HAP-1 (cell line): ENCODE data around the gene DGKQ.
A peak's percentile ranks its signal among the peaks of the same experiment; 100 is the strongest.
"Not testable (repeated sequence)": the region's sequence is repeated elsewhere in the genome, so short reads cannot be mapped to it uniquely, and the experiment has no call there.

Source experiments
- DNase-seq, 2 experiments: peaks; one replicate each; pipeline ENCODE4 v3.0.0-alpha.2; 2016 to 2020; ENCODE audit warnings: low spot score in 2 of 2
- H3K27me3 ChIP-seq: fragments of 250-450 bp; sonication (Bioruptor Pico); 2 replicates; pipeline ENCODE4 v1.5.1; 2020; ENCODE audit warnings: low read depth, mild to moderate bottlenecking, moderate library complexity
- H3K36me3 ChIP-seq: fragments of 250-450 bp; sonication (Bioruptor Pico); replicated peaks from 2 replicates; pipeline ENCODE4 v1.5.1; 2020; ENCODE audit warnings: mild to moderate bottlenecking
- H3K4me1 ChIP-seq: fragments of 250-450 bp; sonication (Bioruptor Pico); 2 replicates; pipeline ENCODE4 v1.5.1; 2020; ENCODE audit warnings: mild to moderate bottlenecking
- H3K4me3 ChIP-seq: fragments of 250-450 bp; sonication (Bioruptor Pico); 2 replicates; pipeline ENCODE4 v1.5.1; 2020; ENCODE audit warnings: mild to moderate bottlenecking, moderate library complexity
- H3K9me3 ChIP-seq: fragments of 250-450 bp; sonication (Bioruptor Pico); 2 replicates; pipeline ENCODE4 v1.5.1; 2020; ENCODE audit warnings: mild to moderate bottlenecking, moderate library complexity
- in situ Hi-C: fragments of 300-500 bp; cut with MboI; formaldehyde crosslinking; loops from 3 replicates; pipeline ENCODE4 v1.14.3; 2020; ENCODE audit warnings: low sequenced_read_pairs, inconsistent platforms, mixed read lengths

Gene DGKQ

GRCh38 chr4:931960-932712, 41.2 kb downstream of the DGKQ start, which contains the start of the genes GAK and TMEM175:
Gene GAK (minus strand): TSS chr4:932316. CDS start chr4:932187, 129 bp downstream.
Gene TMEM175 (plus strand): TSS chr4:932460. CDS start chr4:947740, 15,280 bp downstream.
- no peaks in the 10 kb centered on the region for H3K9me3 ChIP-seq
- H3K36me3 ChIP-seq, result no peaks in the 10 kb centered on the region
- H3K4me3 ChIP-seq, result peak within 1 kb of the TSS; percentile 86
- peaks cover 11% of the 10 kb centered on the region for H3K4me1 ChIP-seq
- H3K27me3 ChIP-seq, result no peaks in the 10 kb centered on the region
- DNase-seq, result peak; percentile 91 to 95
- in situ Hi-C loops, result no loop called here

GRCh38 chr4:931194-931959, 42.0 kb downstream of the DGKQ start:
- no peaks in the 10 kb centered on the region for H3K36me3 ChIP-seq
- H3K4me1 ChIP-seq, result peaks cover 11% of the 10 kb centered on the region
- H3K4me3 ChIP-seq, result peak overlapping the region; percentile 86
- no peak for DNase-seq
- in situ Hi-C loops, result no loop called here
- no peaks in the 10 kb centered on the region for H3K27me3 ChIP-seq
- no peaks in the 10 kb centered on the region for H3K9me3 ChIP-seq

GRCh38 chr4:930827-931193, 42.6 kb downstream of the DGKQ start:
- H3K4me1 ChIP-seq, result peaks cover 11% of the 10 kb centered on the region

DNA sequence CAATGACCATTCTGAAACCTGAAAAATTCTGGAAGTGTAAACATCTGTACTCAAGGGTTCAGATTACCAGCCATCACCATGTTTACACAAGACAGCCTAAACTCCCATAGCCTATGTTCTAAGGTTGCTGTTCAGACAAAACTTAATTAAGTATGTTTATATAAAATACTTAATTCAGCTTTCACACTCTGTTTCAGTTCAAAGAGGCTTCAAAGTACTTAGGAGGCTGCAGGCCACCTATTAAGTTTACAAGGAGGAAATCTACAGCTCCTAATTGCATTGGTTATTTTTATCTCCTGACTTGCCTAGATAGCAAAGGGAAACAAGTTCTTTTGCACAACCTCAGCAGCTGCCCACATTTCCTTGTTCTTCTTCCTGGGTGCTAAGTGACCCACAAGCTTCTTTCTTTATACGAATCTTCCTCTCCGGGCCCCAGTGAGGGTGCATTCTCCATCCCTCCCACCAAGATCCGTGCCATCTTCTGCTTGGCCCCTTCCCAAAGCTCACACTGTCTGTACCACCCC, 43.3 kb downstream of the DGKQ start:
- DNase-seq, result no peak
- Histone ChIP-seq H3K4me3 (no peak overlapping the region), H3K4me1 (peaks cover 11% of the 10 kb centered on the region), H3K9me3 (no peaks in the 10 kb centered on the region), H3K36me3 (no peaks in the 10 kb centered on the region), H3K27me3 (no peaks in the 10 kb centered on the region)
- in situ Hi-C loops, result no loop called here

More at GRCh38 chr4:930827-931193, 42.6 kb downstream of the DGKQ start:
- H3K4me3 ChIP-seq, result peak overlapping the region; percentile 86
- H3K9me3 ChIP-seq, result no peaks in the 10 kb centered on the region
- DNase-seq, result peak in 1 of 2 experiments; percentile 34
- no peaks in the 10 kb centered on the region for H3K27me3 ChIP-seq
- in situ Hi-C loops, result no loop called here
- H3K36me3 ChIP-seq, result no peaks in the 10 kb centered on the region

DNA sequence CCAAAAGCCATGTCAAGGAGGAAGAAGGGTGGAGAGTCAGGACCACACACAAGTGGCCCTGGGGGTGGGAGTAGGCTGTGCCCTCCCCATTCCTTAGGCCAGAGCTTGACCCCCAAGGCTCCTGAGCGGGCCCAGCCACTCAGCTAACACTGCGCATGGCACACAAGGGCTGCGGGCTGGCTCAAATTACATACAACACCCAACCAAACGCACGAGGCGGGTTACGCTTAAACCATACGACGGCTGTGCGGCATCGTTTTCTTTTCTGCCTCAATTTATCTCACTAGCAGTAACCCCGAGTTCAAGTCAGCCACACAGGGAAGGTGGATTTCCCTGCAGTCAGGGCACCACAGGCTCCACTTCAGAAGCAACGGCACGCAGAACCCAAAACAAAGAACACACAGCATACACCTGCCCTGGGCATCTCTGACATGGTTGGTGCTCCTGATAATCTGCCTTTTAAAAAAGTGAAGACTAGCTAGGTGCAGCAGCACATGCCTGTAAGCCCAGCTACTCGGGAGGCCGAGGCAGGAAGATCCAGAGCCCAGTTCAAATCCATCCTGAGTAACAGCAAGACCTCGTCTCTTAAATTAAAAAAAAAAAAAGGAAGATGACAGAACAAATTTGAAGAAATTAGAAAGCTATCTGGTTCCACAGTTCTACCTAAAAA, 44.1 kb downstream of the DGKQ start:
- H3K9me3 ChIP-seq, result no peaks in the 10 kb centered on the region
- H3K27me3 ChIP-seq, result no peaks in the 10 kb centered on the region
- in situ Hi-C loops, result no loop called here
- H3K4me1 ChIP-seq, result peaks cover 11% of the 10 kb centered on the region
- H3K36me3 ChIP-seq, result no peaks in the 10 kb centered on the region
- no peak for DNase-seq
- H3K4me3 ChIP-seq, result no peak overlapping the region

GRCh38 chr4:927566-927965, 45.8 kb downstream of the DGKQ start:
- DNase-seq, H3K4me1 ChIP-seq, H3K9me3 ChIP-seq, H3K4me3 ChIP-seq, H3K27me3 ChIP-seq, in situ Hi-C loops, H3K36me3 ChIP-seq: not testable (repeated sequence)

GRCh38 chr4:926538-926937, 46.8 kb downstream of the DGKQ start:
- peak in 1 of 2 experiments; percentile 39 for DNase-seq
- no peak overlapping the region for H3K4me3 ChIP-seq
- H3K9me3 ChIP-seq, result no peaks in the 10 kb centered on the region
- in situ Hi-C loops, result no loop called here
- peaks cover 7% of the 10 kb centered on the region for H3K4me1 ChIP-seq
- H3K27me3 ChIP-seq, result no peaks in the 10 kb centered on the region
- no peaks in the 10 kb centered on the region; the same call in 1 of the 2 replicates for H3K36me3 ChIP-seq

DNA sequence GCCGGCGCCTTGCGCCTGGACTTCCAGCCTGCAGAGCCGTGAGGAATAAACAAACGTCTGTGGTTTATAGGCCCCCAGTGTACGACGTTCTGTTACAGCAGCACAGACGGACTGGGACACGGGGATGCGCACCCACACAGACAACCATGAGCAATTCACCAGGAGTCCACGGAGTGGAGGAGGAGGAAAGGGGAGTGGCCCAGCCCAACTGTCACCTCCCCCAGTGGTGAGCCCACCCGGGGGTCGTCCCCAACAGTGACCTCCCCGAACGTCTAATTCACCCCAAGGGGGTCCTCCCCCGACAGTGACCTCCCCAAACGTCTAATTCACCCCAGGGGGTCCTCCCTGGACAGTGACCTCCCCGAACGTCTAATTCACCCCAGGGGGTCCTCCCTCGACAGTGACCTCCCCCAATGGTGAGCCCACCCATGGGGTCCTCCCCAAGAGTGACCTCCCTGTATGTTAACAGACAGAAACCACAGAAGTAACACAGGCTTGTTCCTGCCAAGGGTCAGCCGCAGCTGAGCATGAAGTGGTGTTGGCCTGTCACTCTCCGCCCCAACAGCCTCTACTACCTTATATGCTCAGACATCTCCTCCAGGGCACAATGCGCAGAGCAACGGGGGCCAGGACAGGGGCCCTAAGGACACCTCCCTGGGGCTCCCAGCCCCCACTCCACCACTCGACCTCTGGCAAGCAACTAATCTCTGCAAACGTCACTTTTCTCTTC, 47.4 kb downstream of the DGKQ start:
- H3K27me3 ChIP-seq, result no peaks in the 10 kb centered on the region
- no peaks in the 10 kb centered on the region for H3K9me3 ChIP-seq
- no peak overlapping the region for H3K4me3 ChIP-seq
- peaks cover 7% of the 10 kb centered on the region for H3K4me1 ChIP-seq
- no peak for DNase-seq
- no peaks in the 10 kb centered on the region; the same call in 1 of the 2 replicates for H3K36me3 ChIP-seq
- in situ Hi-C loops, result no loop called here

DNA sequence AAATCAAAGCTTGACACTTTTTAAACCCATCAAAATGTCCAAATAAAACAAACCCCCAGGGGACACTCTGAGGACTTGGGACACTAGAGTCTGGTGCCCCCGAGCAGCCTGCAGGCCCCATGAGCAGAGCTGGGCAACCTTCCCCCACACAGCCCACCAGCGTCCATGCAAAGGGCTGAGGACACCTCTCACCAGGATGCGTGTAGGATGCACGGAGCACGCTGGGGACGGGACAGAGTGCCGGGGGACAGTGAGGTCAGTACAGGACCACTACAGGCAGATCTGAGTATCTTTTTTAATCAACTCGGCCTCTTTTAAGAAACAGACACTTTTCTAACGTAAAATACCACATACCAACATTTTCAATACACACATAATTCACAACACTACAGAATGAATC, 48.2 kb downstream of the DGKQ start:
- Histone ChIP-seq H3K9me3 (no peaks in the 10 kb centered on the region), H3K4me1 (0 out of 2 replicates have a peak, but pooled peaks cover 2% of the 10 kb centered on the region), H3K36me3 (no peaks in the 10 kb centered on the region; the same call in 1 of the 2 replicates), H3K4me3 (no peak overlapping the region), H3K27me3 (no peaks in the 10 kb centered on the region)
- in situ Hi-C loops, result no loop called here
- DNase-seq, result no peak

DNA sequence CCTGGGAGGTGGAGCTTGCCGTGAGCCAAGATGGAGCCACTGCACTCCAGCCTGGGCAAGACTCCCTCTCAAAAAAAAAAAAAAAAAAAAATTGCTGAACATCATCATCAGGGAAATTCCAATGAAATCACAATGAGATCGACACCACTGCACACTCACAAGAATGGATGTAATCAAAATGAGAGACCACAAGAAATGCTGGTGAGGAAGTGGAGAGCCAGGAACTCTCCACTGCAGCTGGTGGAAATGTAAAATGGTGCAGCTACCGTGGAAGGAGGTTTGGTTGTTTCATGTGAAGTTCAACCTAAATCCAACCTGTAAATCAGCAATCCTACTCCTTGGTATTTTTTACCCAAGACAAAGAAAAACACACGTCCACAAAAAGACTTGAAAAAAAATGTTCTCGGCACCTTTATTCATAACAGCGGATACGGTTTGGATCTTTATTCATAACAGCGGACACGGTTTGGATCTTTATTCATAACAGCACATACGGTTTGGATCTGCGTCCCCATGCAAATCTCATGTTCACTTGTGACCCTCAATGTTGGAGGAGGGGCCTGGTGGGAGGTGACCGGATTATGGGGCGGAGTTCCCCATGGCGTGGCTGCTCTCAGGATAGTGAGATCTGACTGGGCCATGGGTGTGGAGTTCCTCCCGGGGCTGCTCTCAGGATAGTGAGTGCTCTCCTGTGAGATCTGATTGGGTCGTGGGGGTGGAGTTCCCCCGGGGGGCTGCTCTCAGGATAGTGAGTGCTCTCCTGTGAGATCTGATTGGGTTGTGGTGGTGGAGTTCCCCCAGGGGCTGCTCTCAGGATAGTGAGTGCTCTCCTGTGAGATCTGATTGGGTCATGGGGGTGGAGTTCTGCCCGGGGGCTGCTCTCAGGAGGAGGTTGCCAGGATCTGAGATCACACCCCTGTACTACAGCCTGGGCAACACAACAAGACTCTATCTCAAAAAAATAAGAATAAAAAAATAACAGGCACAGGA, 49.0 kb downstream of the DGKQ start:
- in situ Hi-C loops, result no loop called here
- no peak for DNase-seq
- Histone ChIP-seq H3K9me3 (0 out of 2 replicates have a peak, but pooled peaks cover 2% of the 10 kb centered on the region), H3K4me1 (no peaks in the 10 kb centered on the region), H3K4me3 (no peak overlapping the region), H3K27me3 (no peaks in the 10 kb centered on the region), H3K36me3 (no peaks in the 10 kb centered on the region; the same call in 1 of the 2 replicates)

- DNase-seq, result no peak
- no peaks in the 10 kb centered on the region for H3K27me3 ChIP-seq
- peaks cover 4% of the 10 kb centered on the region; the same call in 1 of the 2 replicates for H3K36me3 ChIP-seq
- peaks cover 7% of the 10 kb centered on the region for H3K9me3 ChIP-seq
- H3K4me3 ChIP-seq, result no peak overlapping the region
- in situ Hi-C loops, result no loop called here
- no peaks in the 10 kb centered on the region for H3K4me1 ChIP-seq
Observed at GRCh38 chr4:921830-922331, 51.5 kb downstream of the DGKQ start.
